ENCODE data around the gene SUPT3H. TPM values are rescaled to one million over a fixed set of nuclear protein-coding genes. Genes with fewer than 3 reads are reported as not detected.

The SUPT3H gene
- total RNA-seq, 1 experiment from 2014 or later = 3.6 TPM

DNA sequence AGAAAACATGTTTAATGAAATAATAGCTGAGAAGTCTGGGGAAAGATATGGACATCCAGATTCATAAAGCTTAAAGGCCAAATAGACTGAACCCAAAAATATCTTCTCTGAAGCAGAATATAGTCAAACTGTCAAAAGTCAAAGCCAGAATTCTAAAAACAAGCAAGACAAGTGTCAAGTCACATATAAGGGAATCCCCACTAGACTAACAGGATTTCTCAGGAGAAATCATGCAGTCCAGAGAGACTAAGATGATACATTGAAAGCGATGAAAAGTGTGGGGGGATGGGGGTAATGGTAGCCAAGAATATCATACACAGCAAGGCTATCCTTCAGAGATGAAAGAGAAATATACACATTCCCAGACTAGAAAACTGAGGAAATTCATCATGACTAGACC, 162.0 kb downstream of the SUPT3H start:
- no peak overlapping the region for H2AFZ ChIP-seq (ENCODE audit: low read length)
- no peaks in the 10 kb centered on the region for H3F3A ChIP-seq (ENCODE audit: low read length, unreplicated experiment)
- TF ChIP-seq, protein P1, sequence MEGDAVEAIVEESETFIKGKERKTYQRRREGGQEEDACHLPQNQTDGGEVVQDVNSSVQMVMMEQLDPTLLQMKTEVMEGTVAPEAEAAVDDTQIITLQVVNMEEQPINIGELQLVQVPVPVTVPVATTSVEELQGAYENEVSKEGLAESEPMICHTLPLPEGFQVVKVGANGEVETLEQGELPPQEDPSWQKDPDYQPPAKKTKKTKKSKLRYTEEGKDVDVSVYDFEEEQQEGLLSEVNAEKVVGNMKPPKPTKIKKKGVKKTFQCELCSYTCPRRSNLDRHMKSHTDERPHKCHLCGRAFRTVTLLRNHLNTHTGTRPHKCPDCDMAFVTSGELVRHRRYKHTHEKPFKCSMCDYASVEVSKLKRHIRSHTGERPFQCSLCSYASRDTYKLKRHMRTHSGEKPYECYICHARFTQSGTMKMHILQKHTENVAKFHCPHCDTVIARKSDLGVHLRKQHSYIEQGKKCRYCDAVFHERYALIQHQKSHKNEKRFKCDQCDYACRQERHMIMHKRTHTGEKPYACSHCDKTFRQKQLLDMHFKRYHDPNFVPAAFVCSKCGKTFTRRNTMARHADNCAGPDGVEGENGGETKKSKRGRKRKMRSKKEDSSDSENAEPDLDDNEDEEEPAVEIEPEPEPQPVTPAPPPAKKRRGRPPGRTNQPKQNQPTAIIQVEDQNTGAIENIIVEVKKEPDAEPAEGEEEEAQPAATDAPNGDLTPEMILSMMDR (conservative IDR thresholded peaks at IDR 0.05; ENCODE audit: low read depth, low read length) = no peak
- TF ChIP-seq EZH2phosphoT487 (IDR thresholded peaks at IDR 0.05; ENCODE audit: borderline replicate concordance, low read length) (no peak), EZH2 (IDR thresholded peaks at IDR 0.05; ENCODE audit: low read length, unreplicated experiment) (no peak)
- no TSS peak for BruUV-seq (replicated peaks)
- ATAC-seq = no peak
- no peak overlapping the region for H3K27ac ChIP-seq (ENCODE audit: low read length)
- H3K27me3 ChIP-seq (ENCODE audit: low read length) = no peaks in the 10 kb centered on the region
- no peak for DNase-seq
- no peak overlapping the region for H3K9ac ChIP-seq (ENCODE audit: low read length)
- CTCF ChIA-PET = no interaction called here
- H3K4me2 ChIP-seq (ENCODE audit: low read length) = no peak overlapping the region
- H3K9me2 ChIP-seq (replicated peaks; ENCODE audit: low read length) = no peaks in the 10 kb centered on the region
- H3K4me3 ChIP-seq (ENCODE audit: low read length) = no peak overlapping the region
- POLR2A ChIA-PET (ENCODE audit: unreplicated experiment) = no interaction called here
- no peaks in the 10 kb centered on the region for H3K79me2 ChIP-seq (ENCODE audit: low read length)
- H3K4me1 ChIP-seq (ENCODE audit: insufficient read depth, low read length) = no peaks in the 10 kb centered on the region
- no peaks in the 10 kb centered on the region for H3K36me3 ChIP-seq (ENCODE audit: low read depth, low read length)
- intact Hi-C loops (cut with micrococcal nuclease) = no loop called here
- H4K20me1 ChIP-seq (ENCODE audit: low read length) = no peaks in the 10 kb centered on the region
- H3K9me3 ChIP-seq (ENCODE audit: low read length) = no peaks in the 10 kb centered on the region

DNA sequence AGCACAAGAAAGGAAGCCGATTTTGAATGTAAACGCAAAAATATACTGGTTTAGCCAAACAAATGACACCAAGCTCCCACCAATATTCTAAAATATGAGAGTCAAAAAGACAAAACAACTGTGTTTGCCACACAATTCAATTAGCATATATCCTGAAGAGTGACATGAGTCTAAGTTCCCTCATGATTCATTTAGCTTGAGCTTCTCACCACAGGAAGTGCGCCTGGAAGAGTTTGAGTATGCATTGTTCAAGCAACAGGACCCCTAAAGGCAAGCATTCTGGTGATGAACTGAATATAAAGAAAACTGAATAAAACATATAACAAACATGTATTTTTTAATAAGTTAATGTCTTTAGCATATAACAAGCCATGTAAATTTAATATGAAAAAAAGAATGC, 164.8 kb downstream of the SUPT3H start:
- no peaks in the 10 kb centered on the region for H4K20me1 ChIP-seq (ENCODE audit: low read length)
- BruUV-seq (replicated peaks) = no TSS peak
- ChIA-PET CTCF (no interaction called here), POLR2A (ENCODE audit: unreplicated experiment) (no interaction called here)
- peaks cover 10% of the 10 kb centered on the region; the same call in 1 of the 2 replicates for H3K36me3 ChIP-seq (ENCODE audit: low read depth, low read length)
- H2AFZ ChIP-seq (ENCODE audit: low read length) = no peak overlapping the region
- H3K27me3 ChIP-seq (ENCODE audit: low read length) = no peaks in the 10 kb centered on the region
- H3K9ac ChIP-seq (ENCODE audit: low read length) = no peak overlapping the region
- no peak overlapping the region for H3K4me3 ChIP-seq (ENCODE audit: low read length)
- no peaks in the 10 kb centered on the region for H3K9me2 ChIP-seq (replicated peaks; ENCODE audit: low read length)
- no peaks in the 10 kb centered on the region for H3F3A ChIP-seq (ENCODE audit: low read length, unreplicated experiment)
- peaks cover 7% of the 10 kb centered on the region; the same call in 1 of the 2 replicates for H3K9me3 ChIP-seq (ENCODE audit: low read length)
- DNase-seq (peak; percentile 14), ATAC-seq (no peak)
- TF ChIP-seq EZH2 (IDR thresholded peaks at IDR 0.05; ENCODE audit: low read length, unreplicated experiment) = no peak
- TF ChIP-seq, protein P1 (conservative IDR thresholded peaks at IDR 0.05; ENCODE audit: low read depth, low read length) = no peak
- no peak for TF ChIP-seq EZH2phosphoT487 (IDR thresholded peaks at IDR 0.05; ENCODE audit: borderline replicate concordance, low read length)
- H3K27ac ChIP-seq (ENCODE audit: low read length) = no peak overlapping the region
- H3K79me2 ChIP-seq (ENCODE audit: low read length) = no peaks in the 10 kb centered on the region
- H3K4me2 ChIP-seq (ENCODE audit: low read length) = no peak overlapping the region
- intact Hi-C loops (cut with micrococcal nuclease) = no loop called here
- H3K4me1 ChIP-seq (ENCODE audit: insufficient read depth, low read length) = no peaks in the 10 kb centered on the region

DNA sequence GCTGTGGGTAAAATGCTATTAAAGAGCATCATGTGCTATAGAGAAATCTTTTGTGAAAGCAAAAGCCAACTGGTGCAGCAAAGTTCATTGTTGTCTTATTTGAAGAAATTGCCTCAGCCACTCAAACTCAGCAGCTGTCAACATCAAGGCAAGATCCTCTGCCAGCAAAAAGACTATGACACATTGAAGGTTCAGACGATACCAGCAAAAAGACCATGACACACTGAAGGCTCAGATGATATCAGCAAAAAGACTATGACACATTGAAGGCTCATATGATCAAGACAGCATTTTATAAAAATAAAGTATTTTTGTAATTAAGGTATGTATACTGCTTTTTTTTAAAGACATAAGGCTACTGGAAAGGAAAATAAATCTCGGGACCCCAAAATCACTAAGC, 168.0 kb downstream of the SUPT3H start:
- Histone ChIP-seq H3K27ac (ENCODE audit: low read length) (no peak overlapping the region), H3K4me2 (ENCODE audit: low read length) (no peak overlapping the region), H3K4me1 (ENCODE audit: insufficient read depth, low read length) (no peaks in the 10 kb centered on the region), H3K4me3 (ENCODE audit: low read length) (no peak overlapping the region), H3K9ac (ENCODE audit: low read length) (no peak overlapping the region), H3F3A (ENCODE audit: low read length, unreplicated experiment) (no peaks in the 10 kb centered on the region), H3K9me3 (ENCODE audit: low read length) (peaks cover 7% of the 10 kb centered on the region; the same call in 1 of the 2 replicates), H2AFZ (ENCODE audit: low read length) (no peak overlapping the region), H3K79me2 (ENCODE audit: low read length) (no peaks in the 10 kb centered on the region), H3K36me3 (ENCODE audit: low read depth, low read length) (peaks cover 10% of the 10 kb centered on the region; the same call in 1 of the 2 replicates), H3K27me3 (ENCODE audit: low read length) (no peaks in the 10 kb centered on the region), H3K9me2 (replicated peaks; ENCODE audit: low read length) (no peaks in the 10 kb centered on the region), H4K20me1 (ENCODE audit: low read length) (no peaks in the 10 kb centered on the region)
- no TSS peak for BruUV-seq (replicated peaks)
- no peak for ATAC-seq
- TF ChIP-seq, protein P1 (conservative IDR thresholded peaks at IDR 0.05; ENCODE audit: low read depth, low read length) = no peak
- TF ChIP-seq EZH2phosphoT487 (IDR thresholded peaks at IDR 0.05; ENCODE audit: borderline replicate concordance, low read length) (no peak), EZH2 (IDR thresholded peaks at IDR 0.05; ENCODE audit: low read length, unreplicated experiment) (no peak)
- ChIA-PET CTCF (no interaction called here), POLR2A (ENCODE audit: unreplicated experiment) (no interaction called here)
- DNase-seq = peak; percentile 9
- intact Hi-C loops (cut with micrococcal nuclease) = no loop called here

Data from PC-3 (cell line).